ENCODE data around the gene LYRM4.
A peak's percentile ranks its signal among the peaks of the same experiment; 100 is the strongest.

Gene LYRM4

GRCh38 chr6:5259428-5259827, 1.3 kb downstream of the LYRM4 start:
- no peaks in the 10 kb centered on the region for H3K27me3 Mint-ChIP-seq (ENCODE audit: low read depth)
- peak overlapping the region; percentile 99 to 100 (median 100) for H3K27ac Mint-ChIP-seq
- H3K4me1 Mint-ChIP-seq: peaks cover 17% of the 10 kb centered on the region
- peaks cover 27% of the 10 kb centered on the region for H3K36me3 Mint-ChIP-seq (ENCODE audit: low read depth)
- TF ChIP-seq CTCF (IDR thresholded peaks at IDR 0.05; ENCODE audit: unreplicated experiment in 3 of 3): no peak
- no peaks in the 10 kb centered on the region for H3K9me3 Mint-ChIP-seq
- H3K4me3 Mint-ChIP-seq: peak overlapping the region; percentile 92 to 99 (median 97)

GRCh38 chr6:5257400-5257799, 3.4 kb downstream of the LYRM4 start:
- no peak for TF ChIP-seq CTCF (IDR thresholded peaks at IDR 0.05; ENCODE audit: unreplicated experiment in 3 of 3)
- Mint-ChIP-seq H3K27ac (peak overlapping the region in 2 of 3 experiments; percentile 48 to 58), H3K4me1 (peaks cover 17% of the 10 kb centered on the region), H3K9me3 (no peaks in the 10 kb centered on the region), H3K27me3 (ENCODE audit: low read depth) (no peaks in the 10 kb centered on the region), H3K4me3 (peak overlapping the region in 2 of 3 experiments; percentile 65 to 79), H3K36me3 (ENCODE audit: low read depth) (peaks cover 33% of the 10 kb centered on the region)

GRCh38 chr6:5256952-5257351, 3.8 kb downstream of the LYRM4 start:
- H3K4me1 Mint-ChIP-seq: peaks cover 16% of the 10 kb centered on the region
- H3K4me3 Mint-ChIP-seq: peak overlapping the region in 1 of 3 experiments; percentile 10
- no peaks in the 10 kb centered on the region for H3K27me3 Mint-ChIP-seq (ENCODE audit: low read depth)
- no peak overlapping the region for H3K27ac Mint-ChIP-seq
- H3K36me3 Mint-ChIP-seq (ENCODE audit: low read depth): peaks cover 36% of the 10 kb centered on the region
- no peak for TF ChIP-seq CTCF (IDR thresholded peaks at IDR 0.05; ENCODE audit: unreplicated experiment in 3 of 3)
- H3K9me3 Mint-ChIP-seq: no peaks in the 10 kb centered on the region

GRCh38 chr6:5250911-5251310, 9.8 kb downstream of the LYRM4 start:
- no peak overlapping the region for H3K27ac Mint-ChIP-seq
- no peak overlapping the region for H3K4me3 Mint-ChIP-seq
- H3K9me3 Mint-ChIP-seq: no peaks in the 10 kb centered on the region
- H3K4me1 Mint-ChIP-seq: peaks cover 19% of the 10 kb centered on the region
- peaks cover 26% of the 10 kb centered on the region for H3K36me3 Mint-ChIP-seq (ENCODE audit: low read depth)
- no peaks in the 10 kb centered on the region for H3K27me3 Mint-ChIP-seq (ENCODE audit: low read depth)
- no peak for TF ChIP-seq CTCF (IDR thresholded peaks at IDR 0.05; ENCODE audit: unreplicated experiment in 3 of 3)

GRCh38 chr6:5250451-5250850, 10.3 kb downstream of the LYRM4 start:
- H3K4me3 Mint-ChIP-seq: no peak overlapping the region
- no peak overlapping the region for H3K27ac Mint-ChIP-seq
- peaks cover 26% of the 10 kb centered on the region for H3K36me3 Mint-ChIP-seq (ENCODE audit: low read depth)
- TF ChIP-seq CTCF (IDR thresholded peaks at IDR 0.05; ENCODE audit: unreplicated experiment in 3 of 3): no peak
- H3K27me3 Mint-ChIP-seq (ENCODE audit: low read depth): no peaks in the 10 kb centered on the region
- H3K9me3 Mint-ChIP-seq: no peaks in the 10 kb centered on the region
- peaks cover 20% of the 10 kb centered on the region for H3K4me1 Mint-ChIP-seq

- no peak for TF ChIP-seq CTCF (IDR thresholded peaks at IDR 0.05; ENCODE audit: unreplicated experiment in 3 of 3)
- H3K9me3 Mint-ChIP-seq: no peaks in the 10 kb centered on the region
- H3K36me3 Mint-ChIP-seq (ENCODE audit: low read depth): peaks cover 20% of the 10 kb centered on the region
- no peak overlapping the region for H3K4me3 Mint-ChIP-seq
- no peak overlapping the region for H3K27ac Mint-ChIP-seq
- H3K4me1 Mint-ChIP-seq: peaks cover 20% of the 10 kb centered on the region
- no peaks in the 10 kb centered on the region for H3K27me3 Mint-ChIP-seq (ENCODE audit: low read depth)
Observed at GRCh38 chr6:5249451-5250122, 11.2 kb downstream of the LYRM4 start.
